Retina (tissue), 1 donor: ENCODE results near the gene HAUS7.

ENCODE experiments used
- DNase-seq: peaks from one replicate; pipeline ENCODE4 v3.0.0-alpha.2; 2016

The HAUS7 gene

DNA sequence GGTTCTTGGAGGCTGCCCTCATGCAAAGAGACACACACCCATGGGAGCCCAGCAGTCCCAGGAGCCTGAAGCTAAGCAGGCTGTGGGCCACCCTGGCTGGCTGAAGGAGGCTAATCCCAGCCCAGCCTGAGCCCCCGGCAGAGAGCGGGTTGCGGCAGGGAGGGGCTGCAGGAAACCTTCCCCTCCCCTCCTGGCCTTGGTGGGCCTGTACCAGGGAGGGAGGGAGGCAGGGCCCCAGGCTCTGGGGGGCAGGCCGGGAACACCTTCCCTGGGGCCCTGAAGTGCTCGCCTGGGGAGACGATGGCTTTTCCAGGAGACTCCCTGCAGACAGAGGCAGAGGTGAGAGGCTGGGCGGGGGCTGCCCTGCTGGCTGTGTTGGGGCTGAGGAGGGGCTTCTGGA lies 28.1 kb upstream of the HAUS7 start:
- no peak for DNase-seq

- DNase-seq, result no peak
Observed at GRCh38 chrX:153496590-153496959, 26.2 kb upstream of the HAUS7 start.

- DNase-seq, result no peak
Observed at GRCh38 chrX:153495903-153496589, 25.7 kb upstream of the HAUS7 start.

DNA sequence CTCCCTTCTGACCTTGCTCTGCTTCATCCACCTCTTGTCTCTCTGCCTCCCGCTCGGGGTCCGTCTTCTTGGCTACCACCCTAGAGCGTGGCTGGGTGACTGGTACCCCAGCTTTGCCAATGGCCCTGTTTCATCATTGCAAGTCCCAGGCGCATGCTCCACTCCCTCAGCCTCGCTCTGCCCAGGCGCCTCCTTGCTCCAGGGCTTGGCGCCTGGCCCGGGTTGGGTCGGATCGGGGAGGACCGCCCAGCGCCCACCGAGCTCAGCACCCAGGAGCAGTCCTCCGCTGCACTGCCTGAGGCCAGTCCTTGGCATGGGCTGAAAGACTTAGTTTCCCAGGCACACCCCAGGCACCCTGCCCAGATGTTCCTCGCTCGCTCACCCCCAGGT lies 25.0 kb upstream of the HAUS7 start:
- no peak for DNase-seq

GRCh38 chrX:153494541-153495361 lies 24.4 kb upstream of the HAUS7 start, which contains the start of gene BGN:
Gene BGN (plus strand): TSS chrX:153494980. CDS start chrX:153504632, 9,652 bp downstream.
- peak; percentile 61 for DNase-seq

GRCh38 chrX:153494061-153494460 lies 23.7 kb upstream of the HAUS7 start:
- no peak for DNase-seq

DNA sequence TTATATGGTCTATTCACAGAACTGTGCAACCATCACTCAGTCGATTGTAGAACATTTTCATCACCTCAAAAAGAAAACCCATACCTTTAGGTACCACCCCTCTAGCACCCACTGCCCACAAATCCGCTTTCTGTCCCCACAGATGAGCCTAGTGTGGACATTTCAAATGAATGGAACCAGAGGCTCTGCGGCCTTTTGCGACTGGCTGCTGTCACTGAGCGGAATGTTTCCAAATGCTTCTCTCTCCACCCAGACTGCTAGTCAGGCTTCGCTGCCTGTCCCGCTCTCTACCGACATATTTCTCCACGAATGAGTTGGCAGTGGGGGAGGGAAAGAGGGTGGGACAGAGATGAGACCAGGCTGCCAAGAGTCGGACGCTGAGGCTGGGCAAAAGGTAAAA lies 22.7 kb upstream of the HAUS7 start:
- no peak for DNase-seq

DNA sequence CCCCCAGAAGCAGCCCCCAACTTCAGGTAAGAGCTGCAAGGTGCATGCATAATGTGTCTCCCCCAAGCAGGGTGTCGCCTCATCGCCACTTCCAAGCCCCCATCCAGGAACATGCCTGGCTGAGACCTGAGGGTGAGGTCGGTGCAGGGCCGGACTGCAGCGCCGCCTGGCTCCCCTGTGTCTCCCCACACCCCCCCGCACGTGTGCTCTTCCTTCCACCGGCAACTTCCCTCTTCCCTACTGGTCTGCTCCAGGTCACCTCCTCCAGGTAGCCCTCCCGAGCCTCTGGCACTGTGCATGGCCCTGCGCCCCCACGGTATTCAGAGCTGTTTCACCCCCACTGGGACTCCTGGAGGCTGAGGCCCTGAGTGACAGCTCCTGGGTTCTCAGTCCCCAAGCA lies 22.2 kb upstream of the HAUS7 start:
- no peak for DNase-seq

GRCh38 chrX:153491918-153492317 lies 21.5 kb upstream of the HAUS7 start:
- DNase-seq, result no peak

GRCh38 chrX:153491351-153491914 lies 21.1 kb upstream of the HAUS7 start:
- peak; percentile 43 for DNase-seq

- no peak for DNase-seq
Observed at GRCh38 chrX:153490217-153490930, 20.0 kb upstream of the HAUS7 start.

DNA sequence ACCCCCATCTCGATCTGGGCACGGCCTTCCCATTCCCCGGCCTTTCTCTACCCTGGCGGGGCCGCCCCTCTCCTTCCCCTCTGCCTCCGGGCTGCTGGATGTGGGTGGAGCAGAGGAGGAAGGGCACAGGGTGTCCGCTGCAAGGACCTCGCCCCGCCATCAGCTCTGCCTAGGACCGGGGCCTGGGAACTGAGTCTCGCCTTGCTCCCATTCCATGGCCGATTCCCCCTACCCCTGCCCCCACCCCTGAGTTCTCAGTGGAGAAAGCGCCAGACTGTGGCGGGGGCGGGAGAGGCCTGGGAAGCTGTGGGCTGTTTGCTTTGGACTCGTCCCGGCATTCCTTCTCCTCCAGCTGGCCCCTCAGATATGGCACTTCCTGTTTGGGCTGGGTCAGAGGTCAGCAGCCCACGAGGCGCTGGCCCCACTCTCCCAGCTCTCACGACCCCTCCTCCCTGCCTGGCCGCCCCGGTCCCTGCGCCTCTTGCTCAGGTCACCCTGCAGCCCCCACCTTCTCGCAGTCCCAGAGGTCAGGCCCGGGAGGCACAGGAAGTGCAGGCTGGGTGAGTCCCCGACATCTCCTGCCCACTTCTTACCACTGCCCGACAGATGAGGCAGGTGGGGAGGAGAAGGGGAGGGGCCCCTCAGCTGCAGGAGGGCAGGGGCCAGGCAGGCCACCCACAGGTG lies 18.0 kb upstream of the HAUS7 start:
- no peak for DNase-seq

DNA sequence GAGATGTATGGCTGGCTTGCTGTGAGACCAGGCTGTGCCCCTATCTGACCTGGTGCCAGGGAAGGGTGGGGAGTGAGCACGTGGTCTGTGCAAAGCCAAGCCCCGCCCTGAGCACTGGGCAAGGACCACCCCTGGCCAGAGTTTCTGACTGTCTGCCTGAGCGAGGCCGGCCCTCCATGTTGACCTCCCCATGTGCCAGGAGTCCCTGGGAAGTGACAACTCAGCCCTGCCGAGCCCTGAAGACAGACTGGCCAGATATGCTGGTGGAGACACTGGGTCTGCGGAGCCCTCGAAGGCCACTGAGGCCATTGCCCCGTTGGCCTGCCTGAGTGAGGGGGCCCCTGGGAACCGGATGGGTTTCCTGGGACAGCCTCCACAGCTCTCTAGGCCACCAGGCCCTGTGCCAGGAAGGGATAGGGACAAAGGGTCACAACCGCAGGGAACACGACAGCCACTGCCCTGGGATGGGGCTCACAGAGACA lies 17.3 kb upstream of the HAUS7 start:
- no peak for DNase-seq

GRCh38 chrX:153486171-153486570 lies 15.8 kb upstream of the HAUS7 start:
- DNase-seq, result no peak

DNA sequence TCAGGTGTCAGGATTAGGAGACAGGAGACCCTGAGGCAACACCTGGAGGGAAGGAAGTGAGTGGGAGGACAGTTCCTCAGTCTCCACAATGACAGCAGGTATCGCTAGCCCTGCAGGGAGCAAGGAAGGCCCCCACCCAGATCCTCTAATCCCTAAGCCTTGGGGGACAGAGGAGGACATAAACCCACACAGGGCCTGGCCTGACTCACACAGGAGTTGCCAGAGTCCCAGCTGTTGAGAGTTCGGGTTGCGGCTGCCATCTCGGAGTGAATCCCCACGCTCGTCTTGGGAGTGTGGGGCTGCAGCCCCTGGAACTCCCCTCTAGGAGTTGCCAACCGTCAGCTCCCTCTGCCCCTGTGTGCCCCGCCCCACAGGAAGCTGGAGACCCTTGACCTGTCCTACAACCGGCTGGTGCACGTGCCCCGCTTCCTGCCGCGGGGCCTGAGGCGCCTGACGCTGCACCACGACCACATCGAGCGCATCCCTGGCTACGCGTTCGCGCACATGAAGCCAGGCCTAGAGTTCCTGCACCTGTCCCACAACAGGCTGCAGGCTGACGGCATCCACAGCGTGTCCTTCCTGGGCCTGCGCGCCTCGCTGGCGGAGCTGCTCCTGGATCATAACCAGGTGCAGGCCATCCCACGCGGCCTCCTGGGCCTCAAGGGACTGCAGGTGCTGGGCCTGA lies 15.2 kb upstream of the HAUS7 start:
- DNase-seq, result no peak

DNA sequence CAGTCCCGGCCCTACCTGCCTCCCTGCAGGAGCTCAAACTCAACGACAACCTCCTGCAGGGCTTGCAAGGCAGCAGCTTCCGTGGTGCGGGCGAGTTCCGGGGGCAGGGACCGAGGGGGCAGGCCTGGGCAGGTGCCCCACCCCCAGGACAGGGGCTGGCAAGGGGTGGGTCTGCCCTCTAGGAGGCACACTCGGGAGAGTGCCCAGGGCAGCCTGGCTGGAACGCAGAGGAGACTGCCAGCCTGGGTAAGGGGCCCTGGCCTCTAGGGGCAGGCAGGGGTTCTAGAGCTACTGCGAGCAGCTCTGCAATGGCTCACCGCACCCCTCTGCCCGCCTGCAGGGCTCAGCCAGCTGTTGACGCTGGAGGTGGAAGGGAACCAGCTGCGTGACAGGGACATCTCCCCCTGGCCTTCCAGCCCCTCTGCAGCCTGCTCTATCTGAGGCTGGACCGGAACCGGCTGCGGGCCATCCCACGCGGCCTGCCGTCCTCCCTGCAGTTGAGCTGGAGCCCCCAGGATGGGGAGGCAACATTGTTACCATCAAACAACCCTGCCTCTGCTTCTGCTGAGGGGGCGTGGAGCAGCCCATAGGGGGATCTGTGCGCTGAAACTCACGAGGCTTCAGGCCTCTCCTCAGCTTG lies 12.1 kb upstream of the HAUS7 start:
- DNase-seq, result no peak

DNA sequence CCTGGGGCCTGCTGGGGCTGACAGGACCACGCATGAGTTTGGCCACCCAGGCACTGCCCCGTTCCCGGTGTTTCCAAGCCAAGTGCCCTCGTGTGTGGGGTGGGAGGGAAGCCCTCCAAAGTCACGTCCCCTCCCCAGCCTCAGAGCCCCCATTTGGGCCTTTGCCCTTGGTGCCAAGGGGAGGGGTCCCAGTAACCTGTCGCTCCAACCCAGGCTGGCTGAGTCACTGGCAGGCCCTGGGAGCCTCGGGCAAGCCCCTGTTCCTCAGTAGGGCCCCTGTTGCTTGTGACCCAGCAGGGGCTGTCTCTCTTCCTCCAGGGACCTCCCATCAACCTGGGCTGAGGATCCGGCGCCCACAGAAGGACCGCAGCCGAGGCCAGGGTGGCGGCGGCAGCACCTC lies 10.7 kb upstream of the HAUS7 start:
- no peak for DNase-seq

DNA sequence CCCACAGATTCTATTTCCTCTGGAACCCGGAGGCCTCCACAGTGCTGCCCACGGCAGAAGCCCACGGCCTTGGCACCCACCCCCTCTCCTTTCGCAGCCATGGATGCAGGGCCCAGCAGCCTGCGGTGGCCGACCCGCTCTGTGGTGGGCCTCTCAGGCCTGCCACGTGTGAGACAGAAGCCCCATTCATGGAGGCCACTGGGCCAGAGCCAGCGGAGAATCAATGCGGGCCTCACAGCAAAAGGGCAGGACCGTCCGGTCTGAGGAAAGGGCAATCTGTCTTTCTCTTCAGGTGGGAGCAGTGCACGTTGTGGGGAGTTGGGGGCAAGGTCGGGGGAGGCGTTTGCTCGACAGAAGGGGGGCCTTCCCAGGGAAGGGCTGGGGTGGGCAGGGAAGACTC lies 8.4 kb upstream of the HAUS7 start:
- DNase-seq, result no peak

DNA sequence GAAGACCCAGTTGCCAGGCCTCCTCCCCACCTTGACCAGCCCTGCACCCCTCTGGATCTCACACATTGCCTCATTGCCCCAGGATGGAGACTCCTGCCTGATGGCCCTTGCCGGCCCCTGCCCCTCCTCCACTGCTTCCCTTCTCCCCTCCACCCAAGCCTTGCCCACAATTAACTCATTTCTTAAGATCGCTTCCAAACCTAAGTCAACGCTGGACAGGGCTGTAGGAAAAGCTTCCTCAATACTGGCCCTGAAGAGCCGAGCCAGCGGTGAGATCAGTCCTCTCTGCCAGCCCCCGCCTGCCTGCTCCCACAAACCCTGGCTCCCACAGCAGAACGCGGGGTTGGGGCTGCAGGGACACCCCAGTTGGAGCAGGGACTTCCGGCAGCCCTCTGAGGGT lies 7.5 kb upstream of the HAUS7 start:
- no peak for DNase-seq

- DNase-seq, result no peak
Observed at GRCh38 chrX:153477364-153477857, 7.0 kb upstream of the HAUS7 start.

DNA sequence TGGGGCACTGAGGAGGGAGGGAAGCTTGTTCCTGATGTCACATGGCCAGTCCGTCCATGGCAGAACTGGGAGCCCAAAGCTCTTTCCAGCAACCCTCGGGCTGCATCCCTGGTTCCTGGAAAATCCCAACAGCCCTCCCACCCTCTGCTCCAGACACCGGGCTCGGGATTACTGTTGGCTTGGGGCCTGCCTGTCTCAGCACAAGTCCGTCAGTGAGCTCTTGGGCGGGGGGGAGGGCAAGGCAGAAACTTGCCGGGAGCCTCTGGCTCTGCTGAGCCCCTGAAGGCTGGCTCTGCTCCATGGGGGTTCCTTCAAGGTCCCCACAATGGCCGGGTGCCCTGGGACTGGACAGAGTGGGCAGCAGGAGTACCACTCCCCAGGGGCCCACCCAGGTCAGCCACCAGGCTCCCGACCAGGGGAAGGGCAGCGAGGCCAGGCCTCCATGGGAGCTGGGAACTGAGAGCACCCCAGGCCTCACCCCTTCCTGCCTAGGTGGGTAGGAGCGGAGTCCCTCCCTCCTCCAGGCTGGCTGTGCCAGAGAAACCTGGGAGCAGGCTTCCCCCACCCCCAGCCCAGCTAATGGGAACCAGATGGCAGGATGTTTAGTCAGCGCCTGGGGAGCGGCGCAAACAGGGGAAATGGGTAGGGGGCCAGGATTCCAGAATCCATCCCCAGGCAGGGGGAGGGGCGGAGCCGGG lies 6.4 kb upstream of the HAUS7 start:
- DNase-seq, result no peak
